K562 (cell line): Measurements from ENCODE around the gene CARD14. TPM values are rescaled to one million over a fixed set of nuclear protein-coding genes. Genes with fewer than 3 reads are reported as not detected.
A peak's percentile ranks its signal among the peaks of the same experiment; 100 is the strongest.

Experiments used
- ATAC-seq: fragments of 200-7000 bp; cut with Tn5 transposase; 3 replicates; pipeline ENCODE4 v1.9.1; 2020; ENCODE audit warnings: moderate library complexity
- BruUV-seq: library from RNA; stranded (reverse); fragments of 400-500 nt; replicated peaks from 2 replicates; lab custom pipeline; 2021; lab: Mats Ljungman, UMichigan
- CTCF ChIA-PET: fragments of 300-600 bp; formaldehyde crosslinking; extraction: SDS; loops from one replicate; lab custom pipeline; 2021; ENCODE audit warnings: low intra/inter-chr PET ratio; lab: Yijun Ruan, JAX
- POLR2A ChIA-PET: fragments of 300-600, 350-650 bp; sonication (Branson Sonifier 250); formaldehyde crosslinking; extraction: SDS; loops from one replicate; lab custom pipeline; 2021; ENCODE audit warnings: antibody characterized with exemption, inconsistent platforms; lab: Yijun Ruan, JAX
- DNase-seq, 4 experiments: peaks; one replicate each; pipeline versions ENCODE4 v3.0.0 to v3.0.0-alpha.2; 2011 to 2018; ENCODE audit warnings: low spot score in 3 of 4, mixed read lengths in 3 of 4; ENCODE audit errors: extremely low read depth in 1 of 4
- FAIRE-seq: peaks from 2 replicates; lab custom pipeline; 2011; peaks lifted over from hg19 to GRCh38; lab: Jason Lieb, UNC
- H2AFZ ChIP-seq: 2 replicates; pipeline ENCODE4 v1.6.0; 2011; ENCODE audit warnings: low read depth, low read length, control low read depth, inconsistent platforms
- H3K27ac ChIP-seq: fragments of 200-600 bp; 3 replicates; pipeline ENCODE4 v1.8.0; 2011; ENCODE audit warnings: low read depth, mild to moderate bottlenecking, control low read depth, inconsistent platforms, low read length, moderate library complexity, mixed read lengths; ENCODE audit errors: extremely low read depth
- H3K27me3 ChIP-seq, 2 experiments: fragments of 300-600 bp in 1 of 2; 2 replicates in 1 of 2; 3 replicates in 1 of 2; pipeline versions ENCODE4 v1.6.0 to v1.8.0; 2011; ENCODE audit warnings: inconsistent platforms in 2 of 2, low read length in 2 of 2, mild to moderate bottlenecking in 1 of 2, mixed read lengths in 1 of 2, moderate library complexity in 1 of 2; ENCODE audit not compliant: control insufficient read depth in 2 of 2, insufficient read depth in 2 of 2
- H3K36me3 ChIP-seq: fragments of 300-600 bp; 3 replicates; pipeline ENCODE4 v1.8.0; 2011; ENCODE audit warnings: mild to moderate bottlenecking, low read length, inconsistent platforms; ENCODE audit not compliant: control insufficient read depth, insufficient read depth
- H3K4me1 ChIP-seq, 2 experiments: fragments of 200-600 bp in 1 of 2; replicated peaks in 1 of 2; 2 replicates in 1 of 2; 3 replicates in 1 of 2; pipeline versions ENCODE4 v1.5.1 to v1.8.0; 2011; ENCODE audit warnings: inconsistent platforms in 2 of 2, low read length in 2 of 2, mild to moderate bottlenecking in 1 of 2, mixed read lengths in 1 of 2, moderate library complexity in 1 of 2; ENCODE audit not compliant: control insufficient read depth in 2 of 2, insufficient read depth in 2 of 2
- H3K4me2 ChIP-seq: 2 replicates; pipeline ENCODE4 v1.6.1; 2011; ENCODE audit warnings: low read length, control low read depth, inconsistent platforms, mixed read lengths; ENCODE audit not compliant: insufficient read depth
- H3K4me3 ChIP-seq: fragments of 200-600 bp; sonication (generic), shearing (Covaris generic); 2 replicates; pipeline ENCODE4 v1.5.1; 2016; ENCODE audit warnings: control low read depth, inconsistent platforms
- H3K79me2 ChIP-seq: fragments of 200-600 bp; 3 replicates; pipeline ENCODE4 v1.8.0; 2011; ENCODE audit warnings: low read length, inconsistent platforms; ENCODE audit not compliant: control insufficient read depth, insufficient read depth
- H3K9ac ChIP-seq, 2 experiments: 2 replicates each; pipeline versions ENCODE4 v1.6.0 to v1.6.1; 2011; ENCODE audit warnings: low read depth in 2 of 2, low read length in 2 of 2, control low read depth in 1 of 2, inconsistent platforms in 1 of 2, mild to moderate bottlenecking in 1 of 2, mixed read lengths in 1 of 2; ENCODE audit not compliant: insufficient read depth in 1 of 2
- H3K9me1 ChIP-seq: one replicate; pipeline ENCODE4 v1.6.0; 2011; ENCODE audit warnings: inconsistent platforms, mild to moderate bottlenecking, low read length, moderate library complexity; ENCODE audit not compliant: control insufficient read depth, insufficient read depth
- H3K9me3 ChIP-seq: replicated peaks from 2 replicates; pipeline ENCODE4 v1.5.1; 2011; ENCODE audit warnings: low read depth, low read length, inconsistent platforms; ENCODE audit not compliant: control insufficient read depth, insufficient read depth
- H4K20me1 ChIP-seq: replicated peaks from 2 replicates; pipeline ENCODE4 v1.6.1; 2011; ENCODE audit warnings: low read length, inconsistent platforms, mixed read lengths; ENCODE audit not compliant: control insufficient read depth, insufficient read depth
- ELF2 ChIP-seq: fragments of 250-450 bp; sonication (Bioruptor Pico); IDR thresholded peaks from 2 replicates; pipeline ENCODE4 v1.5.0; 2021; ENCODE audit warnings: mild to moderate bottlenecking
- HMG20B ChIP-seq: fragments of 250-450 bp; sonication (Bioruptor Pico); IDR thresholded peaks from 2 replicates; pipeline ENCODE4 v1.5.0; 2021; ENCODE audit warnings: mild to moderate bottlenecking
- ZNF740 ChIP-seq, 3 experiments: fragments of 200-800 bp in 1 of 3; sonication (Bioruptor generic) in 1 of 3; sonication (generic) in 1 of 3; formaldehyde crosslinking in 1 of 3; IDR thresholded peaks; 2 replicates each; pipeline versions ENCODE4 v1.6.1 to v1.8.0; 2016 to 2022; ENCODE audit warnings: mild to moderate bottlenecking in 2 of 3, missing compliant biosample characterization in 2 of 3, missing genetic modification characterization in 2 of 3, missing genetic modification reagents in 1 of 3
- WGBS: fragments of 100-300 bp; shearing (Covaris generic); methylation state at CpG from one replicate; pipeline ENCODE4 v1.1.6; 2016; ENCODE audit warnings: low coverage, mixed read lengths; ENCODE audit not compliant: insufficient coverage; ENCODE audit errors: missing lambda C conversion rate; 5-methylcytosine and 5-hydroxymethylcytosine counted together
- in situ Hi-C: fragments of 300-500 bp; cut with MboI; formaldehyde crosslinking; loops from 4 replicates; pipeline ENCODE4 v1.15.0; 2018; ENCODE audit warnings: inconsistent platforms, mixed read lengths
- intact Hi-C: fragments of 100-400 bp; cut with micrococcal nuclease; formaldehyde crosslinking; loops from 2 replicates; pipeline ENCODE4 v1.14.2; 2022
- polyA plus RNA-seq, 8 experiments: library from polyadenylated mRNA; depleted of rRNA in 4 of 8; stranded (reverse) in 5 of 8; unstranded in 3 of 8; fragments of >200 nt; fragmentation: Nextera tagmentation in 2 of 8; fragmentation: Illumina TruSeq in 1 of 8; extraction: Ambion mirVana in 2 of 8; extraction: Trizol in 1 of 8; gene quantifications; 2 replicates each; pipeline versions ENCODE4 v1.2.1 to v1.2.3, GENCODE V29; 2011 to 2014; ENCODE audit warnings: inconsistent platforms in 1 of 8, missing spikeins in 1 of 8
- total RNA-seq, 7 experiments: library from RNA; depleted of rRNA in 6 of 7; stranded (reverse); fragments of >200 nt in 6 of 7; fragmentation: Illumina TruSeq in 2 of 7; extraction: Trizol in 2 of 7; gene quantifications; 2 replicates each; pipeline versions ENCODE4 v1.2.1 to v1.2.3, GENCODE V29; 2011 to 2021; ENCODE audit warnings: low replicate concordance in 1 of 7
- TF ChIP-seq, protein P1 (sequence below): fragments of 450-650 bp; IDR thresholded peaks from 2 replicates; pipeline ENCODE4 v1.6.1; 2016; ENCODE audit warnings: missing biosample characterization, missing genetic modification characterization

The CARD14 gene
- total and polyA plus RNA-seq, 9 of the 15 experiments (the other 6 are each of a cell fraction or from before 2014, with no cell fraction given), result not detected

- TF ChIP-seq, protein P1, sequence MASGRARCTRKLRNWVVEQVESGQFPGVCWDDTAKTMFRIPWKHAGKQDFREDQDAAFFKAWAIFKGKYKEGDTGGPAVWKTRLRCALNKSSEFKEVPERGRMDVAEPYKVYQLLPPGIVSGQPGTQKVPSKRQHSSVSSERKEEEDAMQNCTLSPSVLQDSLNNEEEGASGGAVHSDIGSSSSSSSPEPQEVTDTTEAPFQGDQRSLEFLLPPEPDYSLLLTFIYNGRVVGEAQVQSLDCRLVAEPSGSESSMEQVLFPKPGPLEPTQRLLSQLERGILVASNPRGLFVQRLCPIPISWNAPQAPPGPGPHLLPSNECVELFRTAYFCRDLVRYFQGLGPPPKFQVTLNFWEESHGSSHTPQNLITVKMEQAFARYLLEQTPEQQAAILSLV (tag), result no peak
- TF ChIP-seq ELF2, result no peak
These were observed 50.4 kb downstream of the CARD14 start, which contains the start of the genes SGSH and SLC26A11 (continued) for GRCh38 chr17:80220054-80220735.

DNA sequence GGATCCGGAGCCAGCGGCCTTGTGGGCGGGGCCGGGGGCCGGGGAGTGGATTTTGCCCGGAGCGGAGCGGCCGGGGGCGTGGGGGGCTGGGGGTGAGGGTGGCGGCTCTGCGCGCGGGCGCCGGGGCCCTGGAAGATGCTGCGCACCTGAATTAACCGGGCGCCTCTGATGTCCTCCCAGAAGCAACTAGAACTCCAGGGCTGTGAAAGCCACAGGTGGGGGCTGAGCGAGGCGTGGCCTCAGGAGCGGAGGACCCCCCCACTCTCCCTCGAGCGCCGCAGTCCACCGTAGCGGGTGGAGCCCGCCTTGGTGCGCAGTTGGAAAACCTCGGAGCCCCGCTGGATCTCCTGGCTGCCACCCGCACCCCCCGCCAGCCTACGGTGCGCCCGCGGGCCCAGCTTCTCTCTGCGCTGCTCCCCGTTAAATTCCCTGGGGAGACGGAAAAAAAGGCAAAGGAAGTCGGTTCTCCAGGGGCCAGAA, 50.9 kb downstream of the CARD14 start:
- Histone ChIP-seq H3K27me3 (no peaks in the 10 kb centered on the region), H3K4me2 (no peak overlapping the region), H3K27ac (no peak overlapping the region), H3K9me1 (no peaks in the 10 kb centered on the region), H4K20me1 (0 out of 2 replicates have a peak, but pooled peaks cover 7% of the 10 kb centered on the region), H3K79me2 (peaks cover 3% of the 10 kb centered on the region; the same call in 1 of the 3 replicates), H3K4me3 (peak overlapping the region; percentile 51), H3K36me3 (peaks cover 17% of the 10 kb centered on the region; the same call in 1 of the 3 replicates), H2AFZ (peak overlapping the region; percentile 83; the same call in 1 of the 2 replicates), H3K9ac (peak overlapping the region in 1 of 2 experiments; percentile 96; a peak in 3 of 4 replicates), H3K4me1 (peaks cover 9 to 48% of the 10 kb centered on the region in 2 experiments; a peak in 4 of 5 replicates), H3K9me3 (no peaks in the 10 kb centered on the region)
- intact Hi-C loops, result no loop called here
- FAIRE-seq (no peak), ATAC-seq (peak; percentile 6), DNase-seq (peak in 1 of 4 experiments; percentile 20)
- POLR2A ChIA-PET, result no interaction called here
- CTCF ChIA-PET, result no interaction called here
- no TSS peak for BruUV-seq
- TF ChIP-seq HMG20B (CRISPR knock-in tag) (no peak), ZNF740 (CRISPR knock-in tag; IDR thresholded peaks at IDR 0.05) (peak; percentile 38; the same call in 1 of the 2 replicates), ZNF740 (tag; IDR thresholded peaks at IDR 0.05) (peak in 1 of 2 experiments; percentile 57; a peak in 1 of 4 replicates)
- WGBS, result 64% methylated on average over 15 of the region's 41 CpGs
- in situ Hi-C loops, result no loop called here
